Tibial nerve (tissue), 3 donors: Measurements from ENCODE around the gene TPTE.

Source experiments
- CTCF ChIP-seq, 5 experiments: fragments of 200-600 bp in 3 of 5; fragments of 450-650 bp in 2 of 5; sonication (generic) in 3 of 5; IDR thresholded peaks; one replicate each; pipeline ENCODE4 v1.5.1; 2016 to 2019; ENCODE audit warnings: antibody characterized with exemption in 5 of 5, mild to moderate bottlenecking in 3 of 5, moderate library complexity in 2 of 5
- POLR2A ChIP-seq, 2 donors: fragments of 450-650 bp; IDR thresholded peaks; one replicate each; pipeline ENCODE4 v1.6.1; 2017; ENCODE audit warnings: antibody characterized with exemption in 2 of 2, mild to moderate bottlenecking in 2 of 2, moderate library complexity in 2 of 2

GRCh38 chr21:10511116-10511515 lies 10.3 kb upstream of the TPTE start:
- TF ChIP-seq POLR2A (IDR thresholded peaks at IDR 0.05) (no peak), CTCF (IDR thresholded peaks at IDR 0.05) (no peak)
